GM23338 (cell line): ENCODE data around the gene USP3. TPM values are rescaled to one million over a fixed set of nuclear protein-coding genes. Genes with fewer than 3 reads are reported as not detected.

Source experiments
- ATAC-seq: fragments of 200-7000 bp; cut with Tn5 transposase; 3 replicates; pipeline ENCODE4 v1.9.1; 2020
- DNase-seq: peaks from one replicate; pipeline ENCODE4 v3.0.0-alpha.2; 2015; ENCODE audit warnings: low spot score
- H2AFZ ChIP-seq: fragments of 200-600 bp; sonication (generic); 2 replicates; pipeline ENCODE4 v1.8.0; 2016; ENCODE audit warnings: antibody characterized with exemption, mild to moderate bottlenecking, moderate library complexity
- H3F3A ChIP-seq: fragments of 200-600 bp; sonication (generic); replicated peaks from 2 replicates; pipeline ENCODE4 v1.8.0; 2017; ENCODE audit warnings: antibody characterized with exemption, mixed run types, low read depth
- H3K27ac ChIP-seq: fragments of 200-600 bp; sonication (generic); 2 replicates; pipeline ENCODE4 v1.6.1; 2016; ENCODE audit warnings: low read depth
- H3K27me3 ChIP-seq: fragments of 200-600 bp; sonication (generic); 2 replicates; pipeline ENCODE4 v1.8.0; 2016; ENCODE audit warnings: mild to moderate bottlenecking, mixed run types, moderate library complexity; ENCODE audit not compliant: insufficient read depth
- H3K36me3 ChIP-seq: fragments of 200-600 bp; sonication (generic); 2 replicates; pipeline ENCODE4 v1.8.0; 2016; ENCODE audit warnings: mild to moderate bottlenecking; ENCODE audit not compliant: insufficient read depth
- H3K4me1 ChIP-seq: fragments of 200-600 bp; sonication (generic); 2 replicates; pipeline ENCODE4 v1.8.0; 2016; ENCODE audit warnings: mild to moderate bottlenecking, moderate library complexity; ENCODE audit not compliant: insufficient read depth
- H3K4me2 ChIP-seq: fragments of 200-600 bp; sonication (generic); 2 replicates; pipeline ENCODE4 v1.7.1; 2017; ENCODE audit warnings: mixed run types
- H3K4me3 ChIP-seq: fragments of 200-600 bp; sonication (generic); 2 replicates; pipeline ENCODE4 v1.6.1; 2016; ENCODE audit warnings: mixed run types
- H3K79me2 ChIP-seq: fragments of 200-600 bp; sonication (generic); replicated peaks from 2 replicates; pipeline ENCODE4 v1.8.0; 2017; ENCODE audit warnings: mild to moderate bottlenecking; ENCODE audit not compliant: insufficient read depth
- H3K9me2 ChIP-seq: fragments of 200-600 bp; sonication (generic); 2 replicates; pipeline ENCODE4 v1.8.0; 2017; ENCODE audit not compliant: insufficient read depth
- H4K20me1 ChIP-seq: fragments of 200-600 bp; sonication (generic); replicated peaks from 2 replicates; pipeline ENCODE4 v1.8.0; 2017; ENCODE audit warnings: mild to moderate bottlenecking; ENCODE audit not compliant: insufficient read depth
- H3K27ac Mint-ChIP-seq: 2 replicates; pipeline ENCODE4 v1.8.0; 2020; ENCODE audit warnings: inconsistent platforms, mild to moderate bottlenecking, moderate library complexity, mixed read lengths
- H3K27me3 Mint-ChIP-seq: 3 replicates; pipeline ENCODE4 v1.8.0; 2022; ENCODE audit warnings: low read depth, mild to moderate bottlenecking, moderate library complexity, mixed read lengths, inconsistent platforms; ENCODE audit not compliant: insufficient read depth, poor library complexity
- H3K36me3 Mint-ChIP-seq: 3 replicates; pipeline ENCODE4 v1.8.0; 2021; ENCODE audit warnings: low read depth, mild to moderate bottlenecking, inconsistent platforms, moderate library complexity, mixed read lengths
- H3K4me1 Mint-ChIP-seq: 3 replicates; pipeline ENCODE4 v1.8.0; 2020; ENCODE audit warnings: mild to moderate bottlenecking, inconsistent platforms, mixed read lengths
- H3K4me3 Mint-ChIP-seq: 3 replicates; pipeline ENCODE4 v1.8.0; 2021; ENCODE audit warnings: moderate library complexity, mild to moderate bottlenecking, inconsistent platforms, mixed read lengths
- H3K9me3 Mint-ChIP-seq: 3 replicates; pipeline ENCODE4 v1.8.0; 2020; ENCODE audit warnings: moderate library complexity, mild to moderate bottlenecking, inconsistent platforms, mixed read lengths
- CREB1 ChIP-seq: fragments of 250-450 bp; sonication (Bioruptor Pico); IDR thresholded peaks from 2 replicates; pipeline ENCODE4 v1.5.0; 2020; ENCODE audit warnings: low read depth, mild to moderate bottlenecking, moderate library complexity
- EZH2 ChIP-seq: fragments of 200-600 bp; sonication (generic); IDR thresholded peaks from one replicate; pipeline ENCODE4 v1.8.0; 2017; ENCODE audit warnings: antibody characterized with exemption, mild to moderate bottlenecking, low read depth; ENCODE audit not compliant: unreplicated experiment
- JUNB ChIP-seq: IDR thresholded peaks from one replicate; pipeline ENCODE4 v1.6.1; 2016; ENCODE audit warnings: antibody characterized with exemption; ENCODE audit not compliant: unreplicated experiment
- NANOG ChIP-seq: IDR thresholded peaks from 2 replicates; pipeline ENCODE4 v1.6.1; 2016; ENCODE audit warnings: antibody characterized with exemption, borderline replicate concordance
- POLR2AphosphoS5 ChIP-seq: IDR thresholded peaks from 2 replicates; pipeline ENCODE4 v1.6.1; 2016; ENCODE audit warnings: antibody characterized with exemption, low read depth
- ZNF331 ChIP-seq: fragments of 250-450 bp; sonication (Bioruptor Pico); IDR thresholded peaks from 2 replicates; pipeline ENCODE4 v1.5.0; 2020; ENCODE audit warnings: low read depth, mild to moderate bottlenecking, moderate library complexity
- polyA plus RNA-seq: library from polyadenylated mRNA; unstranded; fragments of >200 nt; fragmentation: Nextera tagmentation; extraction: Ambion mirVana; gene quantifications from 2 replicates; pipeline ENCODE4 v1.2.1, GENCODE V29; 2016
- total RNA-seq: library from RNA; depleted of rRNA; stranded (reverse); fragments of >200 nt; shearing (Covaris generic); gene quantifications from 2 replicates; pipeline ENCODE4 v1.2.3, GENCODE V29; 2014
- TF ChIP-seq, protein P1 (sequence below): fragments of 250-450 bp; sonication (Bioruptor Pico); IDR thresholded peaks from 2 replicates; pipeline ENCODE4 v1.5.0; 2020; ENCODE audit warnings: mild to moderate bottlenecking, moderate library complexity
- TF ChIP-seq, protein P2 (sequence below), 2 experiments: fragments of 200-600 bp in 1 of 2; sonication (generic) in 1 of 2; conservative IDR thresholded peaks; 2 replicates each; pipeline versions ENCODE4 v1.5.1 to v1.6.1; 2016 to 2017; ENCODE audit warnings: antibody characterized with exemption in 2 of 2, low read depth in 2 of 2, mild to moderate bottlenecking in 2 of 2, moderate library complexity in 1 of 2
- TF ChIP-seq, protein P3 (sequence below): IDR thresholded peaks from one replicate; pipeline ENCODE4 v1.6.1; 2018; ENCODE audit warnings: antibody characterized with exemption; ENCODE audit not compliant: unreplicated experiment
- TF ChIP-seq, protein P4 (sequence below): IDR thresholded peaks from 2 replicates; pipeline ENCODE4 v1.6.1; 2016; ENCODE audit warnings: antibody characterized with exemption

USP3 gene
- total and polyA plus RNA-seq, 2 experiments from 2014 or later = 9.7 to 9.9 TPM

DNA sequence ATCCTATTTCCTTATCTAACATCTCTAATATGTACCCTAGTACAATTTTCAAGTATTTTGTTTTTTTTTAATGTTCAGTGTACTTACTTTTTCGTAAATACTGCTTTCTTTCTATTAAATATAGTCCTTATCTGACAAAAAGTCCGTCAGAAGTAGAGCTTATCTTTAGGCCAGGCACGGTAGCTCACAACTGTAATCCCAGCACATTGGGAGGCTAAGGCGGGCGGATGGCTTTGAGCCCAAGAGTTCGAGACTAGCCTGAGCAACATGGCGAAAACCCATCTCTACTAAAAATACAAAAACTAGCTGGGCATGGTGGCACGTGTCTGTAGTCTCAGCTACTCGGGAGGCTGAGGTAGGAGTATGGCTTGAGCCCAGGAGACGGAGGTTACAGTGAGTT, 41.1 kb downstream of the USP3 start:
- Mint-ChIP-seq H3K4me1 (peaks cover 23% of the 10 kb centered on the region), H3K27me3 (peaks cover 3% of the 10 kb centered on the region), H3K36me3 (no peaks in the 10 kb centered on the region), H3K9me3 (no peaks in the 10 kb centered on the region), H3K27ac (no peak overlapping the region), H3K4me3 (no peak overlapping the region)
- no peaks in the 10 kb centered on the region for H3K36me3 ChIP-seq
- no peak overlapping the region for H3K4me2 ChIP-seq
- no peaks in the 10 kb centered on the region for H4K20me1 ChIP-seq
- no peak overlapping the region for H3K4me3 ChIP-seq
- ATAC-seq (no peak), DNase-seq (no peak)
- TF ChIP-seq, protein P1, sequence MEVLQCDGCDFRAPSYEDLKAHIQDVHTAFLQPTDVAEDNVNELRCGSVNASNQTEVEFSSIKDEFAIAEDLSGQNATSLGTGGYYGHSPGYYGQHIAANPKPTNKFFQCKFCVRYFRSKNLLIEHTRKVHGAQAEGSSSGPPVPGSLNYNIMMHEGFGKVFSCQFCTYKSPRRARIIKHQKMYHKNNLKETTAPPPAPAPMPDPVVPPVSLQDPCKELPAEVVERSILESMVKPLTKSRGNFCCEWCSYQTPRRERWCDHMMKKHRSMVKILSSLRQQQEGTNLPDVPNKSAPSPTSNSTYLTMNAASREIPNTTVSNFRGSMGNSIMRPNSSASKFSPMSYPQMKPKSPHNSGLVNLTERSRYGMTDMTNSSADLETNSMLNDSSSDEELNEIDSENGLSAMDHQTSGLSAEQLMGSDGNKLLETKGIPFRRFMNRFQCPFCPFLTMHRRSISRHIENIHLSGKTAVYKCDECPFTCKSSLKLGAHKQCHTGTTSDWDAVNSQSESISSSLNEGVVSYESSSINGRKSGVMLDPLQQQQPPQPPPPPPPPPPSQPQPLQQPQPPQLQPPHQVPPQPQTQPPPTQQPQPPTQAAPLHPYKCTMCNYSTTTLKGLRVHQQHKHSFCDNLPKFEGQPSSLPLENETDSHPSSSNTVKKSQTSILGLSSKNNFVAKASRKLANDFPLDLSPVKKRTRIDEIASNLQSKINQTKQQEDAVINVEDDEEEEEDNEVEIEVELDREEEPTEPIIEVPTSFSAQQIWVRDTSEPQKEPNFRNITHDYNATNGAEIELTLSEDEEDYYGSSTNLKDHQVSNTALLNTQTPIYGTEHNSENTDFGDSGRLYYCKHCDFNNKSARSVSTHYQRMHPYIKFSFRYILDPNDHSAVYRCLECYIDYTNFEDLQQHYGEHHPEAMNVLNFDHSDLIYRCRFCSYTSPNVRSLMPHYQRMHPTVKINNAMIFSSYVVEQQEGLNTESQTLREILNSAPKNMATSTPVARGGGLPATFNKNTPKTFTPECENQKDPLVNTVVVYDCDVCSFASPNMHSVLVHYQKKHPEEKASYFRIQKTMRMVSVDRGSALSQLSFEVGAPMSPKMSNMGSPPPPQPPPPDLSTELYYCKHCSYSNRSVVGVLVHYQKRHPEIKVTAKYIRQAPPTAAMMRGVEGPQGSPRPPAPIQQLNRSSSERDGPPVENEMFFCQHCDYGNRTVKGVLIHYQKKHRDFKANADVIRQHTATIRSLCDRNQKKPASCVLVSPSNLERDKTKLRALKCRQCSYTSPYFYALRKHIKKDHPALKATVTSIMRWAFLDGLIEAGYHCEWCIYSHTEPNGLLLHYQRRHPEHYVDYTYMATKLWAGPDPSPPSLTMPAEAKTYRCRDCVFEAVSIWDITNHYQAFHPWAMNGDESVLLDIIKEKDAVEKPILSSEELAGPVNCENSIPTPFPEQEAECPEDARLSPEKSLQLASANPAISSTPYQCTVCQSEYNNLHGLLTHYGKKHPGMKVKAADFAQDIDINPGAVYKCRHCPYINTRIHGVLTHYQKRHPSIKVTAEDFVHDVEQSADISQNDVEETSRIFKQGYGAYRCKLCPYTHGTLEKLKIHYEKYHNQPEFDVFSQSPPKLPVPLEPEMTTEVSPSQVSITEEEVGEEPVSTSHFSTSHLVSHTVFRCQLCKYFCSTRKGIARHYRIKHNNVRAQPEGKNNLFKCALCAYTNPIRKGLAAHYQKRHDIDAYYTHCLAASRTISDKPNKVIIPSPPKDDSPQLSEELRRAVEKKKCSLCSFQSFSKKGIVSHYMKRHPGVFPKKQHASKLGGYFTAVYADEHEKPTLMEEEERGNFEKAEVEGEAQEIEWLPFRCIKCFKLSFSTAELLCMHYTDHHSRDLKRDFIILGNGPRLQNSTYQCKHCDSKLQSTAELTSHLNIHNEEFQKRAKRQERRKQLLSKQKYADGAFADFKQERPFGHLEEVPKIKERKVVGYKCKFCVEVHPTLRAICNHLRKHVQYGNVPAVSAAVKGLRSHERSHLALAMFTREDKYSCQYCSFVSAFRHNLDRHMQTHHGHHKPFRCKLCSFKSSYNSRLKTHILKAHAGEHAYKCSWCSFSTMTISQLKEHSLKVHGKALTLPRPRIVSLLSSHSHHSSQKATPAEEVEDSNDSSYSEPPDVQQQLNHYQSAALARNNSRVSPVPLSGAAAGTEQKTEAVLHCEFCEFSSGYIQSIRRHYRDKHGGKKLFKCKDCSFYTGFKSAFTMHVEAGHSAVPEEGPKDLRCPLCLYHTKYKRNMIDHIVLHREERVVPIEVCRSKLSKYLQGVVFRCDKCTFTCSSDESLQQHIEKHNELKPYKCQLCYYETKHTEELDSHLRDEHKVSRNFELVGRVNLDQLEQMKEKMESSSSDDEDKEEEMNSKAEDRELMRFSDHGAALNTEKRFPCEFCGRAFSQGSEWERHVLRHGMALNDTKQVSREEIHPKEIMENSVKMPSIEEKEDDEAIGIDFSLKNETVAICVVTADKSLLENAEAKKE (CRISPR knock-in tag) = no peak
- TF ChIP-seq EZH2 (no peak), CREB1 (CRISPR knock-in tag) (no peak)
- TF ChIP-seq, protein P2, sequence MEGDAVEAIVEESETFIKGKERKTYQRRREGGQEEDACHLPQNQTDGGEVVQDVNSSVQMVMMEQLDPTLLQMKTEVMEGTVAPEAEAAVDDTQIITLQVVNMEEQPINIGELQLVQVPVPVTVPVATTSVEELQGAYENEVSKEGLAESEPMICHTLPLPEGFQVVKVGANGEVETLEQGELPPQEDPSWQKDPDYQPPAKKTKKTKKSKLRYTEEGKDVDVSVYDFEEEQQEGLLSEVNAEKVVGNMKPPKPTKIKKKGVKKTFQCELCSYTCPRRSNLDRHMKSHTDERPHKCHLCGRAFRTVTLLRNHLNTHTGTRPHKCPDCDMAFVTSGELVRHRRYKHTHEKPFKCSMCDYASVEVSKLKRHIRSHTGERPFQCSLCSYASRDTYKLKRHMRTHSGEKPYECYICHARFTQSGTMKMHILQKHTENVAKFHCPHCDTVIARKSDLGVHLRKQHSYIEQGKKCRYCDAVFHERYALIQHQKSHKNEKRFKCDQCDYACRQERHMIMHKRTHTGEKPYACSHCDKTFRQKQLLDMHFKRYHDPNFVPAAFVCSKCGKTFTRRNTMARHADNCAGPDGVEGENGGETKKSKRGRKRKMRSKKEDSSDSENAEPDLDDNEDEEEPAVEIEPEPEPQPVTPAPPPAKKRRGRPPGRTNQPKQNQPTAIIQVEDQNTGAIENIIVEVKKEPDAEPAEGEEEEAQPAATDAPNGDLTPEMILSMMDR (conservative IDR thresholded peaks at IDR 0.05; ENCODE audit: low read depth in 2 of 2) = no peak
- peaks cover 6% of the 10 kb centered on the region for H3K4me1 ChIP-seq
- H3K27me3 ChIP-seq = no peaks in the 10 kb centered on the region
- no peaks in the 10 kb centered on the region for H3K9me2 ChIP-seq
- H3K79me2 ChIP-seq = no peaks in the 10 kb centered on the region
- no peak overlapping the region for H3K27ac ChIP-seq
- no peaks in the 10 kb centered on the region for H3F3A ChIP-seq
- no peak overlapping the region for H2AFZ ChIP-seq

DNA sequence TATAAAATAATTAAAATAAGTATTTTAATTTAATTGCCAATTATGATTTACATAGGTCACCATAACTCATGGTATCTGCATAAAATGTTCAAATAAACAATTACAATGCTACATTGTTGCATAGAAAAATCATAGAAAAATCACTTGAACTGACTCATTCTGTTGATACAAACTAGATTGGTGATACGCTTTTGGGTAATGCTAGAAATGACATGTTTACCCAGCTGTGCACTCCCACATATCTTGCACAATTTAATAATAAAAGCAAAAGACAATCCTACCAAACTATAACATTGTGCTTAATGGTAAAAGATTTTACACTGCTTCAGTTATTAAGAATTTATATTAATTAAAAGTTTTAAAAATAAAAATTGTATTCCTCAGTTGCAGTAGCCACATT, 47.0 kb downstream of the USP3 start:
- DNase-seq (no peak), ATAC-seq (no peak)
- no peaks in the 10 kb centered on the region for H3K9me3 Mint-ChIP-seq
- no peak overlapping the region for H3K4me3 ChIP-seq
- H3K4me2 ChIP-seq = no peak overlapping the region
- H3K36me3 Mint-ChIP-seq = no peaks in the 10 kb centered on the region
- no peaks in the 10 kb centered on the region for H3K79me2 ChIP-seq
- H3K27me3 Mint-ChIP-seq = peaks cover 3% of the 10 kb centered on the region
- H4K20me1 ChIP-seq = no peaks in the 10 kb centered on the region
- no peak overlapping the region for H2AFZ ChIP-seq
- H3K36me3 ChIP-seq = no peaks in the 10 kb centered on the region
- no peaks in the 10 kb centered on the region for H3F3A ChIP-seq
- no peak overlapping the region for H3K27ac ChIP-seq
- peaks cover 28% of the 10 kb centered on the region for H3K4me1 Mint-ChIP-seq
- H3K4me1 ChIP-seq = peaks cover 12% of the 10 kb centered on the region
- H3K4me3 Mint-ChIP-seq = no peak overlapping the region
- H3K27ac Mint-ChIP-seq = no peak overlapping the region
- no peaks in the 10 kb centered on the region for H3K27me3 ChIP-seq
- H3K9me2 ChIP-seq = no peaks in the 10 kb centered on the region
- TF ChIP-seq NANOG (no peak), JUNB (no peak), POLR2AphosphoS5 (no peak), ZNF331 (CRISPR knock-in tag) (no peak)
- TF ChIP-seq, protein P3, sequence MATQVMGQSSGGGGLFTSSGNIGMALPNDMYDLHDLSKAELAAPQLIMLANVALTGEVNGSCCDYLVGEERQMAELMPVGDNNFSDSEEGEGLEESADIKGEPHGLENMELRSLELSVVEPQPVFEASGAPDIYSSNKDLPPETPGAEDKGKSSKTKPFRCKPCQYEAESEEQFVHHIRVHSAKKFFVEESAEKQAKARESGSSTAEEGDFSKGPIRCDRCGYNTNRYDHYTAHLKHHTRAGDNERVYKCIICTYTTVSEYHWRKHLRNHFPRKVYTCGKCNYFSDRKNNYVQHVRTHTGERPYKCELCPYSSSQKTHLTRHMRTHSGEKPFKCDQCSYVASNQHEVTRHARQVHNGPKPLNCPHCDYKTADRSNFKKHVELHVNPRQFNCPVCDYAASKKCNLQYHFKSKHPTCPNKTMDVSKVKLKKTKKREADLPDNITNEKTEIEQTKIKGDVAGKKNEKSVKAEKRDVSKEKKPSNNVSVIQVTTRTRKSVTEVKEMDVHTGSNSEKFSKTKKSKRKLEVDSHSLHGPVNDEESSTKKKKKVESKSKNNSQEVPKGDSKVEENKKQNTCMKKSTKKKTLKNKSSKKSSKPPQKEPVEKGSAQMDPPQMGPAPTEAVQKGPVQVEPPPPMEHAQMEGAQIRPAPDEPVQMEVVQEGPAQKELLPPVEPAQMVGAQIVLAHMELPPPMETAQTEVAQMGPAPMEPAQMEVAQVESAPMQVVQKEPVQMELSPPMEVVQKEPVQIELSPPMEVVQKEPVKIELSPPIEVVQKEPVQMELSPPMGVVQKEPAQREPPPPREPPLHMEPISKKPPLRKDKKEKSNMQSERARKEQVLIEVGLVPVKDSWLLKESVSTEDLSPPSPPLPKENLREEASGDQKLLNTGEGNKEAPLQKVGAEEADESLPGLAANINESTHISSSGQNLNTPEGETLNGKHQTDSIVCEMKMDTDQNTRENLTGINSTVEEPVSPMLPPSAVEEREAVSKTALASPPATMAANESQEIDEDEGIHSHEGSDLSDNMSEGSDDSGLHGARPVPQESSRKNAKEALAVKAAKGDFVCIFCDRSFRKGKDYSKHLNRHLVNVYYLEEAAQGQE = no peak
- TF ChIP-seq, protein P4, sequence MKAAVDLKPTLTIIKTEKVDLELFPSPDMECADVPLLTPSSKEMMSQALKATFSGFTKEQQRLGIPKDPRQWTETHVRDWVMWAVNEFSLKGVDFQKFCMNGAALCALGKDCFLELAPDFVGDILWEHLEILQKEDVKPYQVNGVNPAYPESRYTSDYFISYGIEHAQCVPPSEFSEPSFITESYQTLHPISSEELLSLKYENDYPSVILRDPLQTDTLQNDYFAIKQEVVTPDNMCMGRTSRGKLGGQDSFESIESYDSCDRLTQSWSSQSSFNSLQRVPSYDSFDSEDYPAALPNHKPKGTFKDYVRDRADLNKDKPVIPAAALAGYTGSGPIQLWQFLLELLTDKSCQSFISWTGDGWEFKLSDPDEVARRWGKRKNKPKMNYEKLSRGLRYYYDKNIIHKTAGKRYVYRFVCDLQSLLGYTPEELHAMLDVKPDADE = no peak
